ENCODE measurements around the gene NIF3L1. TPM values are rescaled to one million over a fixed set of nuclear protein-coding genes. Genes with fewer than 3 reads are reported as not detected.

Gene NIF3L1
- total and polyA plus RNA-seq, 2 of the 13 experiments (the other 11 are each of a cell fraction or from before 2014, with no cell fraction given), result 67.9 to 75.2 TPM

- TF ChIP-seq EED (CRISPR knock-in tag; IDR thresholded peaks at IDR 0.05) (peak; percentile 81; the same call in 1 of the 2 replicates), POGK (CRISPR knock-in tag; conservative IDR thresholded peaks at IDR 0.05) (peak; percentile 82), ZGPAT (CRISPR knock-in tag; IDR thresholded peaks at IDR 0.05) (peak; percentile 91), ZNF12 (CRISPR knock-in tag; IDR thresholded peaks at IDR 0.05) (0 out of 2 replicates have a peak, but pooled peaks have one; percentile 14), HHEX (CRISPR knock-in tag; IDR thresholded peaks at IDR 0.05) (no peak; the same call in none of the 2 replicates), MIXL1 (CRISPR knock-in tag; IDR thresholded peaks at IDR 0.05) (peak; percentile 97), CEBPZ (IDR thresholded peaks at IDR 0.05; ENCODE audit: low read length) (no peak), MXI1 (IDR thresholded peaks at IDR 0.05; ENCODE audit: borderline replicate concordance, low read depth, low read length) (peak; percentile 82; the same call in 2 of the 3 replicates), ELF3 (CRISPR knock-in tag; IDR thresholded peaks at IDR 0.05) (peak; percentile 85), ATF2 (CRISPR knock-in tag; IDR thresholded peaks at IDR 0.05) (peak; percentile 94), MIER3 (CRISPR knock-in tag; IDR thresholded peaks at IDR 0.05; ENCODE audit: borderline replicate concordance) (peak; percentile 79), ZNF224 (CRISPR knock-in tag; IDR thresholded peaks at IDR 0.05) (no peak), SMAD9 (CRISPR knock-in tag; IDR thresholded peaks at IDR 0.05) (no peak), ZNF230 (CRISPR knock-in tag; IDR thresholded peaks at IDR 0.05) (0 out of 2 replicates have a peak, but pooled peaks have one; percentile 80)
Observed at GRCh38 chr2:200888704-200889625, at the start of gene NIF3L1, which contains the start of gene PPIL3 (continued).
